Measurements from ENCODE around the gene MICAL1.

MICAL1 gene

GRCh38 chr6:109455437-109456110 lies at the start of gene MICAL1:
Gene MICAL1, minus strand, starts transcription at chr6:109455772. Its CDS starts 1,576 bp downstream, at chr6:109454196.
- no peak for TF ChIP-seq EZH2phosphoT487 (IDR thresholded peaks at IDR 0.05; ENCODE audit: borderline replicate concordance)
- TF ChIP-seq CTCF (conservative IDR thresholded peaks at IDR 0.05; ENCODE audit: low read length): peak; percentile 33; the same call in 1 of the 2 replicates
- H3K9me2 ChIP-seq (replicated peaks; ENCODE audit: low read depth, low read length): no peaks in the 10 kb centered on the region
- peak within 1 kb of the TSS; percentile 78 for H2AFZ ChIP-seq (ENCODE audit: low read length)
- H3K4me2 ChIP-seq (ENCODE audit: low read depth, low read length, poor library complexity, severe bottlenecking): peak within 1 kb of the TSS; percentile 99
- peaks cover 57% of the 10 kb centered on the region for H3K4me1 ChIP-seq (ENCODE audit: insufficient read depth, low read length, poor library complexity, severe bottlenecking)
- no peaks in the 10 kb centered on the region for H3K9me3 ChIP-seq (ENCODE audit: insufficient read depth, low read depth, low read length)
- H3K9ac ChIP-seq (ENCODE audit: low read depth, low read length, poor library complexity, severe bottlenecking): peak within 1 kb of the TSS; percentile 97
- H3F3A ChIP-seq (ENCODE audit: low read depth): peaks cover 12% of the 10 kb centered on the region; the same call in 1 of the 2 replicates
- H3K36me3 ChIP-seq (ENCODE audit: insufficient read depth, low read length): peaks cover 13% of the 10 kb centered on the region; the same call in 1 of the 2 replicates
- H3K4me3 ChIP-seq (ENCODE audit: low read length, poor library complexity, severe bottlenecking): peak within 1 kb of the TSS; percentile 89
- no peaks in the 10 kb centered on the region for H3K27me3 ChIP-seq (ENCODE audit: insufficient read depth, low read length, poor library complexity, severe bottlenecking)
- peaks cover 6% of the 10 kb centered on the region for H4K20me1 ChIP-seq (ENCODE audit: insufficient read depth, low read length, poor library complexity, severe bottlenecking)
- peaks cover 41% of the 10 kb centered on the region for H3K79me2 ChIP-seq (ENCODE audit: insufficient read depth, low read length)

DNA sequence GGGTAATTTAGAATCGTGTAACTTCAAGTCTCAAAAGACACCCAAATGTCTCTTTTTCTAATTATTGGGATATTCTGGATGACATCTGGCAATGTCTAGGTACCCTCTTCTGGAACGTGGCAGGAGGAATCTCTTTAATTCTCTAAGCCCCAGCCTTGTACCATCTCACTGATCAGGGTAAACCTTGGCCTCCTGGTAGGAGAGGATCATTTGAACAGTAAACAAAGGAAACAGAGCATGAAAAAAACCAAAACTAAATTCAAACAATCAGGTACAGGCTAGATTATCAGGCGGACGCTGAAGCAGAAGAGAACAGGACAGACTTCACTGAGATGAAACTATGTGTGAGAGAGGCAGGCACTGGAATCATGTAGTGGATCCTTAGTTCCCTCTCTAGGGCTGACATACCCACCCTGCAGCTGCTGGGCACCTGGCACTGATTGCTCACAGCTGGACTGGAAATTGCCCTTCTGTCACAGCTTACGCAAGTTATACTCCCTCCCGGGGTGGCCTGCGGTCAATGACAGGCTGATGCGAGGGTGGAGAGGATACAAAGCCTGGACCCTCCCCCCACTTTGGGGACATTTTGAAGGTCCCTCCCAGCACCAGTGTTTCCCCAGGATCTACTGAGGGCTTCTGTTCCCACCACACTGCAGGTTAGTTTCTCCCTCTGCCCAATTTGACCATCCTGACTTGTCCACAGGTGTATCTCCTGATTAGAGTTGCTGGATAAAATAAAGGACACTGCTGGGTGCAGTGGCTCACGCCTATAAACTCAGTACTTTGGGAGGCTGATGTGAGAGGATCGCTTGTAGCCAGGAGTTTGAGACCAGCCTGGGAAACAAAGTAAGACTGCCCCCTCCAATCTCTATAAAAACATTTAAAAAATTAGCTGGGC lies 48.0 kb upstream of the MICAL1 start:
- no peak overlapping the region for H2AFZ ChIP-seq (ENCODE audit: low read length)
- H3F3A ChIP-seq (ENCODE audit: low read depth): no peaks in the 10 kb centered on the region
- no peaks in the 10 kb centered on the region for H3K36me3 ChIP-seq (ENCODE audit: insufficient read depth, low read length)
- H4K20me1 ChIP-seq (ENCODE audit: insufficient read depth, low read length, poor library complexity, severe bottlenecking): no peaks in the 10 kb centered on the region
- no peak overlapping the region for H3K9ac ChIP-seq (ENCODE audit: low read depth, low read length, poor library complexity, severe bottlenecking)
- H3K9me3 ChIP-seq (ENCODE audit: insufficient read depth, low read depth, low read length): no peaks in the 10 kb centered on the region
- H3K4me2 ChIP-seq (ENCODE audit: low read depth, low read length, poor library complexity, severe bottlenecking): no peak overlapping the region
- H3K79me2 ChIP-seq (ENCODE audit: insufficient read depth, low read length): no peaks in the 10 kb centered on the region
- TF ChIP-seq CTCF (conservative IDR thresholded peaks at IDR 0.05; ENCODE audit: low read length) (no peak), EZH2phosphoT487 (IDR thresholded peaks at IDR 0.05; ENCODE audit: borderline replicate concordance) (no peak)
- H3K27me3 ChIP-seq (ENCODE audit: insufficient read depth, low read length, poor library complexity, severe bottlenecking): no peaks in the 10 kb centered on the region
- H3K9me2 ChIP-seq (replicated peaks; ENCODE audit: low read depth, low read length): no peaks in the 10 kb centered on the region
- H3K4me1 ChIP-seq (ENCODE audit: insufficient read depth, low read length, poor library complexity, severe bottlenecking): no peaks in the 10 kb centered on the region
- no peak overlapping the region for H3K4me3 ChIP-seq (ENCODE audit: low read length, poor library complexity, severe bottlenecking)

DNA sequence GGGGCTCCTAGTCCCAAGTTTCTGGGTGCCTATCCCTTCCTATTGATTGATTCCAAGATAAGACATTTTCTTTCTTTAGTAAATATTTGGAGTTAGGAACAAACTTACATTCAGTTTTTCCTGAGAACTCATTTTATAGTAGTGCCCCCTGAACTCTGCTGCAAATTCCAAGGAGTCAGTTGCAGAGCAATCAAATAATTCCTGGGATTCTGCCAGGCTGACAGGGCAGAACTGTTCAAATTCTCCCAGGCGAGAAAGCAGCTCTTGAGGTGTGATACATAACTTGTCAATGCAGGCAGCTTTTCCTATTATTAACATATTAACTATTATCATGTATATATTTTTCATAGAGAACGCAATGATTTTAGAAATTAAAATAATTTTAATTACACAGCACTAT lies 43.4 kb upstream of the MICAL1 start:
- Histone ChIP-seq H2AFZ (ENCODE audit: low read length) (no peak overlapping the region), H3K4me1 (ENCODE audit: insufficient read depth, low read length, poor library complexity, severe bottlenecking) (peaks cover 5% of the 10 kb centered on the region), H3K4me3 (ENCODE audit: low read length, poor library complexity, severe bottlenecking) (no peak overlapping the region), H3F3A (ENCODE audit: low read depth) (no peaks in the 10 kb centered on the region), H3K9me3 (ENCODE audit: insufficient read depth, low read depth, low read length) (no peaks in the 10 kb centered on the region), H3K79me2 (ENCODE audit: insufficient read depth, low read length) (no peaks in the 10 kb centered on the region), H3K4me2 (ENCODE audit: low read depth, low read length, poor library complexity, severe bottlenecking) (no peak overlapping the region), H3K9me2 (replicated peaks; ENCODE audit: low read depth, low read length) (no peaks in the 10 kb centered on the region), H3K36me3 (ENCODE audit: insufficient read depth, low read length) (no peaks in the 10 kb centered on the region), H3K27me3 (ENCODE audit: insufficient read depth, low read length, poor library complexity, severe bottlenecking) (no peaks in the 10 kb centered on the region), H3K9ac (ENCODE audit: low read depth, low read length, poor library complexity, severe bottlenecking) (no peak overlapping the region), H4K20me1 (ENCODE audit: insufficient read depth, low read length, poor library complexity, severe bottlenecking) (no peaks in the 10 kb centered on the region)
- no peak for TF ChIP-seq EZH2phosphoT487 (IDR thresholded peaks at IDR 0.05; ENCODE audit: borderline replicate concordance)
- no peak for TF ChIP-seq CTCF (conservative IDR thresholded peaks at IDR 0.05; ENCODE audit: low read length)

All from Loucy (cell line).